ENCODE results near the gene THSD7A.

THSD7A gene

DNA sequence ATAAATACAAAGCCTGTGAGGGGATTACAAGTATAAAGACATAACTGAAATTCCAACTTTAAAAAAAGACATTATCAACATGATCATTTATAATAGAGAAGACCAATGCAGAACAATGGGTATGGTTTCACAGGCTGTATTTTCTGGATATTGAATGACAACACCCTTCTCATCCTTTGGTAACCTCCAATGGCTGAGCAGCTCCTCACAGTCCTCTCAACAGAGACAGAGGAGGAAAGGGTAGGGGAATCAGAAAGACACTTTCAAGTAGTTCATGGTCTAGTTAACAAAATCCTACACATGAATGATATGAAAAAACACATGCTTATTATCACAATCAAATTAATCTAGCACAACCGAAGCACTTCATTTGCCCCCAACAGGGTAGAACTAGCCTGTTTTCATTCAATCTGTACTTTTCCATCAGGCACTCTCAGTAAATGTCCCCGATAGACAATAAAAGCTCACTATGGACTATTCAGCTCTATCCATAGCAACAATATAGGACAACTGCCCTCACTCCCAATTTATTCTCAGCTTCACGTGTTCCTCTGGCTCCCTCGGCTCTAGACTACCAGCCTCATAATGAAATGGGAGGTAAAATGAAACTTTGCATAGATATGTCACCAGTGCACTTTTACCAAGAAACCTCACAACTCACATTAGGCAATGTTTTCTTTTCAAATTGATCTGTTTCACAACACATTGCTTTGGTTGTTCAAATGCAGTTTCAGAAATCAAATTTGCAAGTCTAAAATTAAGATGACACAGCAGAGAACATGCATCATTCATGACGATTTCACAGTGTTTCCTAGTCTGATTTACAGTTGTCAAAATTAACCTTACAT, 211.4 kb downstream of the THSD7A start:
- DNase-seq: no peak

GRCh38 chr7:11616466-11616865, 215.5 kb downstream of the THSD7A start:
- no peak for DNase-seq

GRCh38 chr7:11615174-11615573, 216.8 kb downstream of the THSD7A start:
- no peak for DNase-seq

- DNase-seq: no peak
Measured at GRCh38 chr7:11613292-11613930, 218.6 kb downstream of the THSD7A start.

DNA sequence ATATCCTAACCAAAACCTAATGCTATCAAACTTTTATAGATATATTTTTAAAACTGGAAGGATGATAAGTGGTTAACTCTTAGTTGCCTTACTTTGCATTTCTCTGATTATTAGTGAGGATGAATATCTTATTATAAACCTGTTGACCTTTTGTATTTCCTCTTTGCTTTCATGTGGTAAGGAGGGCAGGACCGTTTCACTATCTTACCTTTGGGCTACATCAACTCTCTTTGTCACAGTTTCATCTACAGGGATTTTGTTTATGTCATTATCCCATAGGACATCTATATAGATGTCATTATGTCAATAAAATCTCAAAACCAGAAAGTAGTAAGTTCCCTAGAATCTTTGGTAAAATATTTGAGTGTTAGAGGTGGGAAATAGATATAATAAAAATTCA, 219.3 kb downstream of the THSD7A start:
- no peak for DNase-seq

DNA sequence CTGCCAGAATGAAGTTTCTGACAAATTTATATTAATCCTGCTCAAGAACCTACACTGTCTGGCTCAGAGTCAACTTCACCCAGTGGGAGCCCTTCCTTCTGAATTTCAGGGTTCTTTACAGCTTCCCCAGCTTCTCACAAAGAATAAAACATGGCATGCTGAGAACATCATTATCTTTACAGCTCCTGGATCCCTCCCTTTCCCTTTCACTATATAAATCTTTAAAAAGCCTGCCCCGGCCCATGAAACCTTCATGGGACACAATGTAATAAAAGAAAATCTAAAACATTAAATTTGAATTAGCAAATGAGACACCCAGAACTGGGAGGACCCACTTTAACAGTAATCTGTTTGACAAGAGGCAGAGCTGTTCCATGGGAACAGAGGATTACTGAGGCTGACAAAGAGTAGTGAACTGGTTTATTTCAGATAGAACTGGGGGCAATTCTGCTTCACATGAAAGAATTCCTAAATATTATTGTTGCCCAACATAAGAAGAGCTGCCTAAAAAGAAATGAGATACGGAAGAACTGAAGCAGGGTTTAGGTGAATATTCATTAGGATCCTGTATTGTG, 222.8 kb downstream of the THSD7A start:
- DNase-seq: no peak

DNA sequence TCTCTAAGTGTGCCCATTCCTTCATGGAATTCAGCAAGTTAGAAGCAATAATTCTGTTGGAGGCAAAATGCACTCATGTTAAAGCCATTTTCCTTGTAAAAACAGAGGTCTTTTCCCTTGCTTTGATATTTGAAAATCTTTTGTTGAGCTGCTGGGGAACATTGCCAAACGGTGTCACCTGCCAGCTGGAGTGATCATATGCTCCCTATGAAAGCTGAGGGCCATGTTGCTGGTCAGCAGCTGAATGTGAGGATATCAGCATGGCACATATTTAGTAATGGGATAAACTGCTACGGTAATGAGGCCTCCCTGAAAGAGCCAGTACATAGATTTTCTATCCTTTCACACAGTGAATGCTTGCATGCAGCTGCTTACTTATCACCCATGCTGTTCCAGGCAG, 224.3 kb downstream of the THSD7A start:
- DNase-seq: peak; percentile 44

DNA sequence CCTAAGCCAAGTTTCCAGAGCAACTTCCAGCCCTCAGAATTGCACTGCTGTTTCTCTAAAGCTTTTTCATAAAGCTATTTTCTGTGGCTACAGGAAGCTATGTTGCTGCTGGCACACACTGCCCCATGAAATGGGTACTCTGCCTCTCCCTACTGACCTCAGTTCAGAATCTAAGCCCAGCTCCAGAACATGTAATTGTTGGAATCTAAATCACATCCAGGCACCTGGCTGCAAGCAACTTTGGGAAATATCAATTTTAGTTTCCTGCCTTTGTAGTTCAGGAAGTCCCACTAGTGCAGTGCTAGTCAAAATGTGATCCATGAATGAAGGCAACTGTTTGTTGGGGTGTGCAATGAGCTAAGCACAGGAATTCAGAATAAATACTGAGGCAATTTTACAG, 226.2 kb downstream of the THSD7A start:
- DNase-seq: no peak

GRCh38 chr7:11604505-11604904, 227.5 kb downstream of the THSD7A start:
- no peak for DNase-seq

DNA sequence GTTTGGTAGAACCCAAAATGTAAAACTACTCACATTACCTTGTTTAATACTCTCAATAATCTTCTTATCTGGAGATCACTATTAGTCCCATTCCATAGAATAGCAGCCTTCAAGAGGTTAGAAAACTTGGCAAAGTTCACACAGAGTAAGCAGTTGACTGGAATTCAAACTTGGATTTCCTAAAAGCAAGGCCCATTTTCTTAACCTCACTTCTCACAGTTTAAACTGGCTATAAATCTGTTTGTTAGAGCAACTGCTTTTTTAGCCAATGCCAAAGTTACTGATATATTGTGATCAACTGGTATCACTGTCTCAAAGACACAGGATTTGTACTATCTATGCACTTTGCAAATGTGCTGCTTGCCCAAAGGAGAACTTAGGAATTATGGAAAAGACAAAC, 230.2 kb downstream of the THSD7A start:
- no peak for DNase-seq

- no peak for DNase-seq
Measured at GRCh38 chr7:11593322-11593721, 238.7 kb downstream of the THSD7A start.

DNA sequence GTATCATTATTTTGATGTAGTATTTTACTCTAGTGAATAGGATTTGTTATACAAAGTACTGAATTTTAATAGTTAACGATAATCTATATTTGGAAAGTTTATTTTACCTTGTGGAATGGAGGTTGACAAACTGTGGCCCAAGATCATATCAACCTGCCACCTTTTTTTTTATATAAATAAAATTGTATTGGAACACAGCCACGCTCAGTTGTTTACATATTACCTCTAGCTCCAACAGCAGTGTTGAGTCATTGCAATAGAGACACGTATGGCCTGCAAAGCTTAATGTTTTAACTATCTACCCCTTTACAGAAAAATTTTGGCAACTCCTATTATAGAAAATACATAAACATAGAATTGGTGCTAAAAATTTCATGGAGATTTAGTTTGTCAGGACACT, 239.3 kb downstream of the THSD7A start:
- DNase-seq: peak; percentile 36

DNA sequence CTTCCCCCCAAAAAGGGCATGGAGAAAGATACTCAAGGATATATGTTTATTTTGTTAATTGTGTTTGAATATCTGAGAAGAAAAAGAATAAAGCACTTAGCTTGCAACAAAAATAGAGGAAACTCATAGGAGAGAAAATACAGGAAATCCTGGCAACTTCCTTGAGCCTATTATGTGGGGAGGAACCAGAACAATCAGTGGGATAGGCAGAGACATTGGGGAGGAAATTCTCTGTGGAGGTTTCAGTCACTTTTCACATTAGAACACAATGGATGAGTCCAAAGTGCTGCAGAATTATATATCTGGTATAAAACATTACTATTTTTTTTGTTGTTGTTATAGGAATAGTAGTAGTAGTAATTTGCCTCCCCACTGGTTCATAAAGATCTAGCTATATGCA, 240.1 kb downstream of the THSD7A start:
- no peak for DNase-seq

GRCh38 chr7:11591055-11591633, 240.9 kb downstream of the THSD7A start:
- no peak for DNase-seq

DNA sequence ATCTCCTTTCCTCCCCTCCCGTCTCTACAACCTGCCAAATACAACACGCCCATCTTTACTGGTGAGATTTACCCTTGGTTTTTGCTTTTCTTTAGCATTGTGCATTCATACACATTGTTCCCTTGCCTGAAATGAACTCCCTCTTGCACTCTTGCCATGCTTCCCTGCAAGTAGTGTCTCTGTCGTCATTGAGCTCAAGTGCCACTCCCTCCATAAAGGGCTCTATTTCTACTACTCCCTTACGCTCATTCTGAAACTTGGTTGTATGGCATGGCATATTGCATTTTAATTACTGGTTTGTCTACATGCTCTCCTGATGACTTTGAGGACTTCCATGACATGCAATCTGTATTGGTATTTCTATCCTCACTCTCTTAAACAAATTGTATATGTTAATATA, 242.7 kb downstream of the THSD7A start:
- DNase-seq: no peak

GRCh38 chr7:11587814-11588213, 244.2 kb downstream of the THSD7A start:
- DNase-seq: no peak

DNA sequence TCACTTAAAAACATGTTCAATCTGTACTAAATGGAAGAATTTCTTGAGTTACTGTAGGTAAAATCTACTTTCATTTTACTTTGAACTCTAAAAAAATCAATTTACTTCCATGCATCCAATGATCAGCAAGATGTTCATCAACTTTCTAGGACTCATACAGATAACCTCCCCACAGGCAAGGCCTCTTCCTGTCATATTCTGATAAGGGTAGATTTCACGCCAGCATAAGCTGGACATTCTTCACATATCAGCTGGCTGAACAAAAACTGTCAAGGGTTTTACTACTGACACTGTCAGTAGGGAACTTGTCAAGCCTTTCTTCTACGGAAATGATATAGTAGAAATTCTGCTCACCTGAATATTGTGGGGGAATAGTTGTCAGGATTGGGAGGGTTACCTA, 244.9 kb downstream of the THSD7A start:
- no peak for DNase-seq

DNA sequence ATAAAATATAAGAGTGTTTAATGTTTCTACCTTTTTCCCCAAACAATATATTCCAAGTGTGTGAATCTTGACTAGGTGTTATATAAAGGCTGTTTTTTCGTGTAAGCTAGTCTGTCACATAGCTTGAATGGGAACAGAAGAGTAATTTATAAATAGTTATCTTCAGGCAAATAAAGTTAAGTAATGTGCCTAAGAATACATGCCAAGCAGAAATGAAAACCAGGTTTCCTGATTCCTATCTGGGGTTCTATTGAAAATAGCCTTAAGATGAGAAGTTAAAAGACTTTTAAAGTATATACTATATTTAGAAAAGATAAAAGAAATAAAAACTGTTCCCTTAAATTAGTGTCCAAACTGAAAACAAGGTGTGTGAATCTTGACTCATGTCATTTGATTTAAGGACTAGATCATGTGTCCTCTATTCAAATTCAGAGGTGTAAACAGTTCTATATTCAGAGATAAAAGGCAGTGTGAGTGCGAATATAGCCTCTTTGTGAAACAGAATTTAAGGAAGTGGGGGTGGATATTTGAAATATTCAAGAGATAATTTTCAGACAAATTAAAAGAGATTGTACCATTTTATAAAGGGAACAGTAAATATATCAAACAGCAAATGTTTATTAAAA, 247.5 kb downstream of the THSD7A start:
- DNase-seq: no peak

GRCh38 chr7:11579141-11579540, 252.9 kb downstream of the THSD7A start:
- DNase-seq: no peak

DNA sequence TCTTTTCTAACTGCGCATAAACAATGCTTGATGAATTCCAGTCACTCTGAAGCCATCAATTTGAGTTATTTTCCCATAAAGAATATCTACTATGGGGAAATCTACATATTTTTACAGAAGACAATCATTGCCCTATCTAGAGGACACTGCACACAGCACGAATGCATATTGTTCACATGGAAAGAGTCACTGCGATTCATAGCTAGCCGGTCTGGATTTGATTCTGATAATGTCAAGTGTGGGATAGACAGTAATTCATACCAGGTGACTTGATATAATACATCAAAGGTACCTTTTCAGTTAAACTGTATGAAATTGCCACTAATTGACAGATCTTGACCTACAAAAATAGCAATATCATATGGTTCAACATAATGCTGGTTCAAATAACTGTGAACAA, 255.7 kb downstream of the THSD7A start:
- no peak for DNase-seq

GRCh38 chr7:11573128-11573750, 258.8 kb downstream of the THSD7A start:
- no peak for DNase-seq

DNA sequence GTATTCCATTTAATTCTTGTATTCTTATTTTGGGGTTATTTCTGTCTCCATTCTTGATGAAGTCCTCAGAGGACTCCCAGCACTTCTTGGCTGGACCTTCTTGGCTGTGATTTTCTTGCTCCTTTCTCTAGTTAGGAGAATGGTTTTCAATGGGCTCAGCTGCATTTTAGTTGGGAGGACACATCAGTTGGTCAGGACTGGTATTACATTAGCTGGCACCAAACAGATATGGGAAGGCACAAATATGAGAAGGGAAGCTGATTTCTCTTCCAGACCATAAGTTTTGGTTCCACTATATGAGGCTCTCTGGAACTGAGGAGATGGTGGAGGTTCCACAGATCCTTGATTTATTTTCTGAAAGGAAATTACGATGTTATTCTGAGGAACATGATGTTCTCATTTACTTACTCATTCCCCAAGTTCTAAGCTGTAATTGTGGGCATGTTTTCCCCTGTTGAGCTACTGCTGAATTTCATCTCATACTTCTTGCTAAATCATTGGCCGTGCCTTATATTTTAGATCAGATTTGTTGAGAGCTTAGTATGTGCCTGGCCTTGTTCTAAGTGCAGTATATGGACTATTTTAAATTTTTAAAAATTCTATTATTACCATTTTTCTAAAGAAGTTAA, 261.0 kb downstream of the THSD7A start:
- DNase-seq: peak; percentile 26

Data from DMS53 (cell line).